H1 (cell line): ENCODE results near the gene MIER3. TPM values are rescaled to one million over a fixed set of nuclear protein-coding genes. Genes with fewer than 3 reads are reported as not detected.

Source experiments
- CTCF ChIA-PET: fragments of 300-600 bp; sonication (Branson Sonifier 250); formaldehyde crosslinking; loops from one replicate; lab custom pipeline; 2021; ENCODE audit not compliant: partially characterized antibody; lab: Charles Lee
- POLR2A ChIA-PET: fragments of 300-600 bp; sonication (Branson Sonifier 250); formaldehyde crosslinking; loops from one replicate; lab custom pipeline; 2021; ENCODE audit warnings: inconsistent platforms; ENCODE audit not compliant: partially characterized antibody; lab: Charles Lee
- DNase-seq, 2 experiments: peaks; one replicate each; pipeline versions ENCODE4 v3.0.0 to v3.0.0-alpha.2; 2010 to 2022; ENCODE audit warnings: low spot score in 2 of 2, low read depth in 1 of 2, mixed read lengths in 1 of 2
- FAIRE-seq: peaks from 2 replicates; lab custom pipeline; 2011; peaks lifted over from hg19 to GRCh38; lab: Jason Lieb, UNC
- H2AFZ ChIP-seq: 2 replicates; pipeline ENCODE4 v1.8.1; 2012; ENCODE audit warnings: low read length, inconsistent platforms
- H2AK5ac ChIP-seq: 2 replicates; pipeline ENCODE4 v1.6.1; 2013; ENCODE audit warnings: low read depth, low read length
- H2BK120ac ChIP-seq: replicated peaks from 2 replicates; pipeline ENCODE3; 2013; ENCODE audit warnings: low read depth, low read length, inconsistent platforms
- H2BK12ac ChIP-seq: 2 replicates; pipeline ENCODE4 v1.6.1; 2013; ENCODE audit warnings: low read depth, low read length
- H2BK15ac ChIP-seq: 2 replicates; pipeline ENCODE4 v1.6.1; 2013; ENCODE audit warnings: low read length
- H2BK20ac ChIP-seq: 2 replicates; pipeline ENCODE4 v1.6.1; 2013; ENCODE audit warnings: low read length
- H2BK5ac ChIP-seq: 2 replicates; pipeline ENCODE4 v1.6.1; 2013; ENCODE audit warnings: low read depth, low read length
- H3K14ac ChIP-seq: 2 replicates; pipeline ENCODE4 v1.6.1; 2013; ENCODE audit warnings: inconsistent platforms; ENCODE audit not compliant: insufficient read length
- H3K18ac ChIP-seq: 2 replicates; pipeline ENCODE4 v1.6.1; 2013; ENCODE audit warnings: low read length; ENCODE audit errors: extremely low read depth
- H3K23ac ChIP-seq: 2 replicates; pipeline ENCODE4 v1.6.1; 2013; ENCODE audit warnings: inconsistent platforms; ENCODE audit not compliant: insufficient read length
- H3K23me2 ChIP-seq: 2 replicates; pipeline ENCODE4 v1.6.1; 2013; ENCODE audit warnings: low read depth, low read length
- H3K27ac ChIP-seq: 2 replicates; pipeline ENCODE4 v1.6.1; 2011; ENCODE audit warnings: low read depth, low read length, inconsistent platforms
- H3K27me3 ChIP-seq, 4 experiments: replicated peaks in 1 of 4; 1 replicate in 1 of 4; 2 replicates in 3 of 4; pipeline versions ENCODE4 v1.6.1 to v1.8.1; 2011 to 2013; ENCODE audit warnings: low read length in 3 of 4, mild to moderate bottlenecking in 3 of 4, inconsistent platforms in 2 of 4, mixed read lengths in 2 of 4, moderate library complexity in 1 of 4; ENCODE audit not compliant: control insufficient read depth in 3 of 4, insufficient read depth in 3 of 4; ENCODE audit errors: extremely low read depth in 1 of 4
- H3K36me3 ChIP-seq, 4 experiments: 2 replicates each; pipeline versions ENCODE4 v1.6.1 to v1.8.1; 2011 to 2013; ENCODE audit warnings: mild to moderate bottlenecking in 4 of 4, low read length in 3 of 4, moderate library complexity in 2 of 4, control low read depth in 1 of 4, inconsistent platforms in 1 of 4; ENCODE audit not compliant: insufficient read depth in 4 of 4, control insufficient read depth in 2 of 4
- H3K4ac ChIP-seq: replicated peaks from 2 replicates; pipeline ENCODE3; 2013; ENCODE audit warnings: low read length, low read depth, mixed read lengths, inconsistent platforms; ENCODE audit not compliant: insufficient read length
- H3K4me1 ChIP-seq, 4 experiments: replicated peaks in 1 of 4; 1 replicate in 1 of 4; 2 replicates in 3 of 4; pipeline versions ENCODE4 v1.6.1 to v1.8.1; 2011 to 2013; ENCODE audit warnings: low read length in 3 of 4, inconsistent platforms in 2 of 4, mixed read lengths in 1 of 4; ENCODE audit not compliant: insufficient read depth in 4 of 4, control insufficient read depth in 3 of 4
- H3K4me2 ChIP-seq, 2 experiments: 2 replicates each; pipeline versions ENCODE4 v1.6.1 to v1.8.1; 2011 to 2013; ENCODE audit warnings: low read depth in 2 of 2, low read length in 2 of 2, control low read depth in 1 of 2, inconsistent platforms in 1 of 2, mild to moderate bottlenecking in 1 of 2; ENCODE audit not compliant: insufficient read depth in 1 of 2
- H3K4me3 ChIP-seq, 4 experiments: fragments of 200-600, 300-600 bp in 1 of 4; sonication (generic), shearing (Covaris generic), sonication (Bioruptor Twin) in 1 of 4; 2 replicates each; pipeline versions ENCODE4 v1.5.1 to v1.8.1; 2011 to 2016; ENCODE audit warnings: low read length in 4 of 4, low read depth in 3 of 4, control low read depth in 2 of 4, inconsistent platforms in 2 of 4, mild to moderate bottlenecking in 2 of 4, mixed read lengths in 1 of 4, moderate library complexity in 1 of 4; ENCODE audit not compliant: insufficient read depth in 2 of 4; ENCODE audit errors: extremely low read depth in 1 of 4
- H3K56ac ChIP-seq: replicated peaks from 2 replicates; pipeline ENCODE3; 2013; ENCODE audit warnings: low read depth, mild to moderate bottlenecking, mixed read lengths, low read length, inconsistent platforms; ENCODE audit not compliant: insufficient read length
- H3K79me1 ChIP-seq: 2 replicates; pipeline ENCODE4 v1.6.1; 2013; ENCODE audit warnings: low read depth, low read length, control low read depth
- H3K79me2 ChIP-seq, 2 experiments: 2 replicates each; pipeline versions ENCODE4 v1.6.1 to v1.8.1; 2012 to 2013; ENCODE audit warnings: low read length in 2 of 2, mild to moderate bottlenecking in 2 of 2, inconsistent platforms in 1 of 2; ENCODE audit not compliant: insufficient read depth in 2 of 2, control insufficient read depth in 1 of 2
- H3K9ac ChIP-seq, 4 experiments: replicated peaks in 1 of 4; 1 replicate in 1 of 4; 2 replicates in 3 of 4; pipeline versions ENCODE4 v1.6.1 to v1.8.1; 2011 to 2013; ENCODE audit warnings: low read depth in 3 of 4, low read length in 3 of 4, control low read depth in 2 of 4, mild to moderate bottlenecking in 2 of 4, moderate library complexity in 2 of 4, inconsistent platforms in 1 of 4; ENCODE audit errors: extremely low read depth in 1 of 4
- H3K9me3 ChIP-seq, 2 experiments: 2 replicates each; pipeline versions ENCODE4 v1.6.1 to v1.8.1; 2012 to 2013; ENCODE audit warnings: mild to moderate bottlenecking in 2 of 2, moderate library complexity in 2 of 2, control low read depth in 1 of 2, inconsistent platforms in 1 of 2, low read depth in 1 of 2, low read length in 1 of 2, mixed read lengths in 1 of 2; ENCODE audit not compliant: insufficient read depth in 2 of 2
- H4K20me1 ChIP-seq, 2 experiments: replicated peaks in 1 of 2; 2 replicates each; pipeline versions ENCODE3 to v1.8.1; 2011 to 2013; ENCODE audit warnings: inconsistent platforms in 2 of 2, low read length in 2 of 2, mild to moderate bottlenecking in 1 of 2; ENCODE audit not compliant: insufficient read depth in 2 of 2, control insufficient read depth in 1 of 2
- H4K5ac ChIP-seq: 2 replicates; pipeline ENCODE4 v1.6.1; 2013; ENCODE audit warnings: low read length, low read depth, mixed read lengths, inconsistent platforms; ENCODE audit not compliant: insufficient read length
- H4K8ac ChIP-seq: 2 replicates; pipeline ENCODE4 v1.8.0; 2013; ENCODE audit warnings: mild to moderate bottlenecking, moderate library complexity, low read length, inconsistent platforms; ENCODE audit not compliant: insufficient read depth; ENCODE audit errors: extremely low read depth
- H4K91ac ChIP-seq: replicated peaks from 2 replicates; pipeline ENCODE3; 2013; ENCODE audit warnings: low read length, mixed read lengths, inconsistent platforms; ENCODE audit not compliant: insufficient read length
- BRCA1 ChIP-seq: IDR thresholded peaks from 2 replicates; pipeline ENCODE4 v1.6.1; 2012; ENCODE audit warnings: low read depth, low read length, improper control_type of control experiment
- CTBP2 ChIP-seq: IDR thresholded peaks from 2 replicates; pipeline ENCODE4 v1.7.0; 2011; ENCODE audit warnings: borderline replicate concordance, mild to moderate bottlenecking, moderate library complexity, mixed read lengths, low read length; ENCODE audit not compliant: insufficient read depth, insufficient read length
- E2F6 ChIP-seq: IDR thresholded peaks from 2 replicates; pipeline ENCODE4 v1.6.1; 2012; ENCODE audit warnings: inconsistent platforms
- EP300 ChIP-seq, 2 experiments: IDR thresholded peaks; 1 replicate in 1 of 2; 2 replicates in 1 of 2; pipeline ENCODE4 v1.6.1; 2011 to 2012; ENCODE audit warnings: low read depth in 2 of 2, low read length in 2 of 2, mild to moderate bottlenecking in 2 of 2, borderline replicate concordance in 1 of 2, inconsistent platforms in 1 of 2, moderate library complexity in 1 of 2
- FOSL1 ChIP-seq: IDR thresholded peaks from 2 replicates; pipeline ENCODE4 v1.6.1; 2011; ENCODE audit warnings: mild to moderate bottlenecking, low read depth, low read length, moderate library complexity; ENCODE audit not compliant: insufficient read depth
- HDAC6 ChIP-seq: IDR thresholded peaks from one replicate; pipeline ENCODE4 v1.7.1; 2012; ENCODE audit warnings: low read depth, mild to moderate bottlenecking, inconsistent platforms, low read length, moderate library complexity
- MAFK ChIP-seq: IDR thresholded peaks from 2 replicates; pipeline ENCODE4 v1.6.1; 2012; ENCODE audit warnings: low read depth, mild to moderate bottlenecking, improper control_type of control experiment, low read length
- NANOG ChIP-seq: IDR thresholded peaks from 2 replicates; pipeline ENCODE4 v1.6.1; 2011; ENCODE audit warnings: low read length, low read depth, mild to moderate bottlenecking, inconsistent platforms; ENCODE audit not compliant: insufficient read depth, poor library complexity, severe bottlenecking
- POU5F1 ChIP-seq: IDR thresholded peaks from 2 replicates; pipeline ENCODE4 v1.6.1; 2011; ENCODE audit warnings: low read depth, mild to moderate bottlenecking, low read length, moderate library complexity
- SAP30 ChIP-seq: fragments of 300-600 bp; sonication (generic); IDR thresholded peaks from 2 replicates; pipeline ENCODE4 v1.7.1; 2012; ENCODE audit warnings: low read length, moderate library complexity, mild to moderate bottlenecking, inconsistent platforms; ENCODE audit not compliant: insufficient read depth, insufficient replicate concordance
- SP4 ChIP-seq: IDR thresholded peaks from 2 replicates; pipeline ENCODE4 v1.6.1; 2012; ENCODE audit warnings: low read length, inconsistent platforms
- SUZ12 ChIP-seq: fragments of 200-600 bp; sonication (generic); IDR thresholded peaks from 2 replicates; pipeline ENCODE4 v1.6.1; 2012; ENCODE audit warnings: mild to moderate bottlenecking, inconsistent platforms, low read length, moderate library complexity, mixed read lengths
- TEAD4 ChIP-seq: IDR thresholded peaks from 2 replicates; pipeline ENCODE4 v1.6.1; 2012; ENCODE audit warnings: low read depth, low read length, inconsistent platforms, mixed read lengths
- WGBS, 2 experiments: shearing (Covaris generic) in 1 of 2; methylation state at CpG; one replicate each; pipeline versions ENCODE4 v1.1.6 to v1.1.7; 2013 to 2015; ENCODE audit warnings: low lambda C conversion rate in 2 of 2, mixed read lengths in 2 of 2, inconsistent platforms in 1 of 2, low coverage in 1 of 2, missing lambda C conversion rate in 1 of 2; ENCODE audit not compliant: insufficient replicate concordance in 2 of 2, insufficient coverage in 1 of 2, insufficient read length in 1 of 2; ENCODE audit errors: extremely low coverage in 1 of 2, missing lambda C conversion rate in 1 of 2; 5-methylcytosine and 5-hydroxymethylcytosine counted together
- polyA plus RNA-seq, 7 experiments: library from polyadenylated mRNA; depleted of rRNA in 3 of 7; stranded (reverse) in 5 of 7; unstranded in 2 of 7; fragments of >200 nt in 5 of 7; fragments of 200-250 nt in 2 of 7; gene quantifications; 1 replicate in 5 of 7; 2 replicates in 1 of 7; 4 replicates in 1 of 7; pipeline versions ENCODE4 v1.2.1 to v1.2.3, GENCODE V29; 2011 to 2013; ENCODE audit warnings: missing spikeins in 2 of 7, mixed read lengths in 2 of 7
- total RNA-seq: library from RNA; stranded (reverse); fragmentation: NEBNext Ultra II Directional; extraction: Animal tissue kit (Norgen Biotek cat#: 25700); gene quantifications from 2 replicates; pipeline ENCODE4 v1.2.1, GENCODE V29; 2021

Gene MIER3
- total and polyA plus RNA-seq, 2 of the 8 experiments (the other 6 are each of a cell fraction or from before 2014, with no cell fraction given) = 9.6 to 33.3 TPM

- POLR2A ChIA-PET = interaction anchor here (2.5 kb wide), 1 partner anchor 11 kb away, joined by 7 read pairs; no protein-coding TSS in a partner anchor
- H4K91ac ChIP-seq = no peak overlapping the region
- WGBS, 2 experiments = 90% methylated on average over 6 of the region's 6 CpGs; no CpG with 5 or more reads in 1 of the 2 experiments
- TF ChIP-seq NANOG (no peak), TEAD4 (no peak), E2F6 (no peak), MAFK (no peak), CTBP2 (no peak), HDAC6 (no peak), SAP30 (no peak), SUZ12 (no peak), EP300 (IDR thresholded peaks at IDR 0.05; ENCODE audit: borderline replicate concordance in 1 of 2, low read depth in 2 of 2, low read length in 2 of 2) (no peak), BRCA1 (no peak), FOSL1 (no peak), POU5F1 (no peak), SP4 (no peak)
These were observed 9.8 kb upstream of the MIER3 start for GRCh38 chr5:56961746-56962145.

More at GRCh38 chr5:56961746-56962145, 9.8 kb upstream of the MIER3 start:
- Histone ChIP-seq H3K36me3 (no peaks in the 10 kb centered on the region), H3K9me3 (no peaks in the 10 kb centered on the region), H2BK5ac (no peak overlapping the region), H3K23me2 (no peaks in the 10 kb centered on the region), H4K5ac (no peak overlapping the region), H3K18ac (no peak overlapping the region), H3K27me3 (no peaks in the 10 kb centered on the region), H3K4me2 (no peak overlapping the region), H3K56ac (no peak overlapping the region), H3K4me3 (no peak overlapping the region), H4K8ac (no peak overlapping the region), H3K79me1 (no peaks in the 10 kb centered on the region), H2BK15ac (no peak overlapping the region), H2BK20ac (no peak overlapping the region), H3K9ac (no peak overlapping the region), H2AFZ (no peak overlapping the region), H2BK120ac (no peak overlapping the region), H2AK5ac (no peak overlapping the region), H3K4me1 (no peaks in the 10 kb centered on the region), H2BK12ac (no peak overlapping the region), H4K20me1 (no peaks in the 10 kb centered on the region), H3K4ac (no peak overlapping the region), H3K14ac (no peak overlapping the region), H3K79me2 (no peaks in the 10 kb centered on the region), H3K27ac (no peak overlapping the region), H3K23ac (peak overlapping the region; percentile 94)
- CTCF ChIA-PET = interaction anchor here (2.3 kb wide), 1 partner anchor 35 kb away, joined by 7 read pairs; no protein-coding TSS in a partner anchor
- FAIRE-seq (no peak), DNase-seq (no peak)
